Measurements from ENCODE around the gene CXorf65.

The CXorf65 gene

DNA sequence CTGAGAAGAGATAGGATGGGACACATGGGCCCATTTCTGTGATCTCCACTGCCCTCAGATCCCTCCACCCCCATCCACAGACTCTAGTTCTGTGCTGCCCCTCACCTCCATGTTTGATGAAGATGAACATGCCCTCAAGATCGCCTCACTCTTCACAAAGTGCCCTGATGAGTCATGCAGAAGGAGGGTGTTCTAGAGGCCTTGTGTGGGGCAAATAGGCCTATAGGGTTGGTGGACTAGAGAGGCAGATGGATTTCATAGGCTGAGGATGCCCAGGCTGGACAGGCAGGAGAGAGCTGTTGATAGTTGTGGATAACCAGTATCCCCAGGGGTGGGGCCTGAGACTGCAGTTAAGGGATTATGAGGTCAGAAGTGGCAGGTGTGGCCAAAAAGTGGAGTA, at the start of gene CXorf65:
Gene CXorf65, minus strand, starts transcription at position 314 of the 400 bp plus-strand sequence. Its CDS starts 184 bp downstream, at position 130.
- no peak within 1 kb of the TSS for H3K27ac ChIP-seq (ENCODE audit: low read depth, low read length)
- H3K27me3 ChIP-seq (ENCODE audit: control insufficient read depth in 1 of 2, insufficient read depth in 2 of 2, low read length in 2 of 2): peaks cover 0 to 9% of the 10 kb centered on the region in 2 donors
- no peaks in the 10 kb centered on the region for H3K9me3 ChIP-seq (ENCODE audit: low read length)
- no peaks in the 10 kb centered on the region for H3K36me3 ChIP-seq (ENCODE audit: insufficient read depth, low read length)
- no peak within 1 kb of the TSS for H3K9ac ChIP-seq (ENCODE audit: low read length)
- peaks cover 10% of the 10 kb centered on the region for H3K4me1 ChIP-seq (ENCODE audit: insufficient read depth, low read length)
- H3K4me3 ChIP-seq (ENCODE audit: low read depth in 1 of 2, low read length in 2 of 2): no peak within 1 kb of the TSS

GRCh38 chrX:71154641-71155040, 48.1 kb upstream of the CXorf65 start:
- peaks cover 5 to 6% of the 10 kb centered on the region in 2 donors for H3K27me3 ChIP-seq (ENCODE audit: control insufficient read depth in 1 of 2, insufficient read depth in 2 of 2, low read length in 2 of 2)
- no peak overlapping the region for H3K9ac ChIP-seq (ENCODE audit: low read length)
- no peak overlapping the region for H3K4me3 ChIP-seq (ENCODE audit: low read depth in 1 of 2, low read length in 2 of 2)
- H3K9me3 ChIP-seq (ENCODE audit: low read length): no peaks in the 10 kb centered on the region
- no peak overlapping the region for H3K27ac ChIP-seq (ENCODE audit: low read depth, low read length)
- no peaks in the 10 kb centered on the region for H3K4me1 ChIP-seq (ENCODE audit: insufficient read depth, low read length)
- no peaks in the 10 kb centered on the region for H3K36me3 ChIP-seq (ENCODE audit: insufficient read depth, low read length)

GRCh38 chrX:71154196-71154595, 47.7 kb upstream of the CXorf65 start:
- Histone ChIP-seq H3K27me3 (ENCODE audit: control insufficient read depth in 1 of 2, insufficient read depth in 2 of 2, low read length in 2 of 2) (peaks cover 5 to 6% of the 10 kb centered on the region in 2 donors), H3K36me3 (ENCODE audit: insufficient read depth, low read length) (no peaks in the 10 kb centered on the region), H3K4me3 (ENCODE audit: low read depth in 1 of 2, low read length in 2 of 2) (no peak overlapping the region), H3K27ac (ENCODE audit: low read depth, low read length) (no peak overlapping the region), H3K4me1 (ENCODE audit: insufficient read depth, low read length) (no peaks in the 10 kb centered on the region), H3K9ac (ENCODE audit: low read length) (no peak overlapping the region), H3K9me3 (ENCODE audit: low read length) (no peaks in the 10 kb centered on the region)

DNA sequence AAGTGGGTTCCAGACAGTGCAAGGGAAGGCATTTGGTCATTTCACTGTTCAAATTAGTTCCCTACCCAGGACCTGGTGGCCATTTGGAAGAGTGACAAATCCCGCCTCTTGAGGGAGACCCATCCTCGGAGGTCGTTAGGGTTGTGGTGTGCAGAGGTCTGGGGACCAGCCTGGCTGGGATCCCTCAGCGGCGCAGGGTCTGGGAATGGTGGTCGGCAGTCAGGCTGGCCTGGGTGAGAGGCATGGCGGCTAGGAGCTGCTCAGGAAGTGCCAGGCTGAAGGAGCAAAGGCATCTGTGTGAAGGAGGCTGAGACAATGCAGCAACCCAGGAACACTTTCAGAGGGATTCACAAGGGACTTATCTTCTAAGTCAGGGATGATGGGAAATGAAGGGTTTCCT, 44.8 kb upstream of the CXorf65 start:
- no peak overlapping the region for H3K9ac ChIP-seq (ENCODE audit: low read length)
- no peaks in the 10 kb centered on the region for H3K4me1 ChIP-seq (ENCODE audit: insufficient read depth, low read length)
- no peaks in the 10 kb centered on the region for H3K9me3 ChIP-seq (ENCODE audit: low read length)
- no peak overlapping the region for H3K27ac ChIP-seq (ENCODE audit: low read depth, low read length)
- H3K27me3 ChIP-seq (ENCODE audit: control insufficient read depth in 1 of 2, insufficient read depth in 2 of 2, low read length in 2 of 2): peaks cover 0 to 8% of the 10 kb centered on the region in 2 donors
- no peaks in the 10 kb centered on the region for H3K36me3 ChIP-seq (ENCODE audit: insufficient read depth, low read length)
- H3K4me3 ChIP-seq (ENCODE audit: low read depth in 1 of 2, low read length in 2 of 2): no peak overlapping the region

DNA sequence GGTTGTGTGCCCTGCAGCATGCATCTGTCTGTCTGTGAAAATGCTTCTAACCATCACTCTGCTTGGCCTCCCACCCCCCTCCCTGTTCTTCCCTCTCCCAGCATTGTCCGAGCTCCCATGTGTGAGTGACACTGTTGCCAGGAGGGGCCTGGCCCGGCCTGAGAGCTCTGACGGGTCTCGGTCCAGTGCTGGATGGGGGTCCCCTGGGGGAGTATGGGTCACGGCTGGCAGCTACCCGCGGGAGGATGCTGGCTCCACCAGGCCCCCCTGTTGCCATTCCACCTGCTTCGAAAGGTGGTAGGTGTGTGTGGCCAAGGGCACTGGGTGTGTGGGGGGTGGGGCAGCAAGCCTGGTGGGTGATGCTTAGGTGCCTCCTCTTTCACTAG, 41.7 kb upstream of the CXorf65 start:
- Histone ChIP-seq H3K9ac (ENCODE audit: low read length) (no peak overlapping the region), H3K27ac (ENCODE audit: low read depth, low read length) (no peak overlapping the region), H3K4me3 (ENCODE audit: low read depth in 1 of 2, low read length in 2 of 2) (no peak overlapping the region), H3K36me3 (ENCODE audit: insufficient read depth, low read length) (no peaks in the 10 kb centered on the region), H3K4me1 (ENCODE audit: insufficient read depth, low read length) (peaks cover 13% of the 10 kb centered on the region), H3K9me3 (ENCODE audit: low read length) (no peaks in the 10 kb centered on the region), H3K27me3 (ENCODE audit: control insufficient read depth in 1 of 2, insufficient read depth in 2 of 2, low read length in 2 of 2) (peaks cover 0 to 14% of the 10 kb centered on the region in 2 donors)

- Histone ChIP-seq H3K27ac (ENCODE audit: low read depth, low read length) (no peak overlapping the region), H3K36me3 (ENCODE audit: insufficient read depth, low read length) (no peaks in the 10 kb centered on the region), H3K4me3 (ENCODE audit: low read depth in 1 of 2, low read length in 2 of 2) (no peak overlapping the region), H3K9me3 (ENCODE audit: low read length) (no peaks in the 10 kb centered on the region), H3K27me3 (ENCODE audit: control insufficient read depth in 1 of 2, insufficient read depth in 2 of 2, low read length in 2 of 2) (peaks cover 0 to 14% of the 10 kb centered on the region in 2 donors), H3K4me1 (ENCODE audit: insufficient read depth, low read length) (peaks cover 13% of the 10 kb centered on the region), H3K9ac (ENCODE audit: low read length) (no peak overlapping the region)
Observed at GRCh38 chrX:71147496-71148277, 41.1 kb upstream of the CXorf65 start.

DNA sequence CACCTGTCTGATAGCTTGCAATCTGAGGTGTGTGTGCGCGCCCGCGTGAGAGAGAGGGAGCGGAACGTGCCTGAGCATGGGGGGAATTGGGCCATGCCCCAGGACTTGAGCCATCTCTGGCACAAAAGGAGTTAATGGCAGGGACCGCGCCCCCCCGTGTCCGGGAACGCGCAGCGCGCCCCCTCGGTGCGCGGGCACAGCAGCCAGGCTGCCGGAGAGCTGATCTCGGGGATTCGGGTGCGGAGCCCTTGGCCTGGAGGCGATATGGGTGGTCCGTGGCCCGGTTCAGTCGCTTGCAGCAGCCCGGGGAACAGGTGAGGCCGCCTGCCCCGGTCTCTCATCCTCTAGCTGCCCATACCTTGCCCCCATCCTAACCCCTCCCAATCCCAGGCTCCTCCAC, 38.1 kb upstream of the CXorf65 start, which contains the start of gene NLGN3:
Gene NLGN3, plus strand, starts transcription at position 191 of the 400 bp plus-strand sequence. CDS start 2,909 bp downstream, outside the sequence.
- peak within 1 kb of the TSS in 1 of 2 donors; percentile 2 for H3K4me3 ChIP-seq (ENCODE audit: low read depth in 1 of 2, low read length in 2 of 2)
- H3K9ac ChIP-seq (ENCODE audit: low read length): no peak within 1 kb of the TSS
- no peaks in the 10 kb centered on the region for H3K9me3 ChIP-seq (ENCODE audit: low read length)
- peaks cover 3% of the 10 kb centered on the region for H3K36me3 ChIP-seq (ENCODE audit: insufficient read depth, low read length)
- H3K27ac ChIP-seq (ENCODE audit: low read depth, low read length): no peak within 1 kb of the TSS
- peaks cover 13% of the 10 kb centered on the region for H3K4me1 ChIP-seq (ENCODE audit: insufficient read depth, low read length)
- H3K27me3 ChIP-seq (ENCODE audit: control insufficient read depth in 1 of 2, insufficient read depth in 2 of 2, low read length in 2 of 2): peaks cover 0 to 23% of the 10 kb centered on the region in 2 donors

GRCh38 chrX:71143508-71143907, 37.0 kb upstream of the CXorf65 start:
- no peaks in the 10 kb centered on the region for H3K9me3 ChIP-seq (ENCODE audit: low read length)
- H3K27me3 ChIP-seq (ENCODE audit: control insufficient read depth in 1 of 2, insufficient read depth in 2 of 2, low read length in 2 of 2): peaks cover 0 to 23% of the 10 kb centered on the region in 2 donors
- H3K27ac ChIP-seq (ENCODE audit: low read depth, low read length): no peak overlapping the region
- no peak overlapping the region for H3K9ac ChIP-seq (ENCODE audit: low read length)
- H3K4me3 ChIP-seq (ENCODE audit: low read depth in 1 of 2, low read length in 2 of 2): no peak overlapping the region
- peaks cover 3% of the 10 kb centered on the region for H3K36me3 ChIP-seq (ENCODE audit: insufficient read depth, low read length)
- H3K4me1 ChIP-seq (ENCODE audit: insufficient read depth, low read length): peaks cover 13% of the 10 kb centered on the region

- Histone ChIP-seq H3K4me1 (ENCODE audit: insufficient read depth, low read length) (peaks cover 13% of the 10 kb centered on the region), H3K36me3 (ENCODE audit: insufficient read depth, low read length) (peaks cover 21% of the 10 kb centered on the region), H3K27me3 (ENCODE audit: control insufficient read depth in 1 of 2, insufficient read depth in 2 of 2, low read length in 2 of 2) (peaks cover 0 to 30% of the 10 kb centered on the region in 2 donors), H3K9ac (ENCODE audit: low read length) (no peak overlapping the region), H3K4me3 (ENCODE audit: low read depth in 1 of 2, low read length in 2 of 2) (no peak overlapping the region), H3K27ac (ENCODE audit: low read depth, low read length) (no peak overlapping the region), H3K9me3 (ENCODE audit: low read length) (no peaks in the 10 kb centered on the region)
Observed at GRCh38 chrX:71140440-71140839, 33.9 kb upstream of the CXorf65 start.

DNA sequence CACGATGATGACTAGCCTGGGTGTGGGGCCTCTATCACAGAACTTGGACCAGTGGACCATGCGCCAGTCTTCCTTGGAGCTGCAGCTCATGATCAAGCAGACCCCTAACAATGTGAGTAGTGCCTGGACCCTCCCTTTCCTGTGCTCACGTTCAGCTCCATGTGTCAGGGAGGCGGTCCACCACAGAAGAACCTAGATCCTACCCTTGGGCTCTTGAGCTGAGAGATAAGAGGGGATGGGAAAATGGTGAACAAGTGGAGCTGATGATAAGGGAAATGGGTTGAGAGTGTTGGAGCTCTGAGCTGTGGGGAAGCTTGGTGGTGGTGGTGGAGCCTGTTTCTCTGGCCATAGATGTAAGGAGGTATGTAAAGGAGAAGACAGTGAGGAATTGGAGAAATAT, 25.0 kb upstream of the CXorf65 start:
- H3K27me3 ChIP-seq (ENCODE audit: control insufficient read depth in 1 of 2, insufficient read depth in 2 of 2, low read length in 2 of 2): peaks cover 0 to 10% of the 10 kb centered on the region in 2 donors
- no peaks in the 10 kb centered on the region for H3K4me1 ChIP-seq (ENCODE audit: insufficient read depth, low read length)
- H3K36me3 ChIP-seq (ENCODE audit: insufficient read depth, low read length): peaks cover 62% of the 10 kb centered on the region
- no peak overlapping the region for H3K27ac ChIP-seq (ENCODE audit: low read depth, low read length)
- no peak overlapping the region for H3K4me3 ChIP-seq (ENCODE audit: low read depth in 1 of 2, low read length in 2 of 2)
- H3K9me3 ChIP-seq (ENCODE audit: low read length): no peaks in the 10 kb centered on the region
- no peak overlapping the region for H3K9ac ChIP-seq (ENCODE audit: low read length)

DNA sequence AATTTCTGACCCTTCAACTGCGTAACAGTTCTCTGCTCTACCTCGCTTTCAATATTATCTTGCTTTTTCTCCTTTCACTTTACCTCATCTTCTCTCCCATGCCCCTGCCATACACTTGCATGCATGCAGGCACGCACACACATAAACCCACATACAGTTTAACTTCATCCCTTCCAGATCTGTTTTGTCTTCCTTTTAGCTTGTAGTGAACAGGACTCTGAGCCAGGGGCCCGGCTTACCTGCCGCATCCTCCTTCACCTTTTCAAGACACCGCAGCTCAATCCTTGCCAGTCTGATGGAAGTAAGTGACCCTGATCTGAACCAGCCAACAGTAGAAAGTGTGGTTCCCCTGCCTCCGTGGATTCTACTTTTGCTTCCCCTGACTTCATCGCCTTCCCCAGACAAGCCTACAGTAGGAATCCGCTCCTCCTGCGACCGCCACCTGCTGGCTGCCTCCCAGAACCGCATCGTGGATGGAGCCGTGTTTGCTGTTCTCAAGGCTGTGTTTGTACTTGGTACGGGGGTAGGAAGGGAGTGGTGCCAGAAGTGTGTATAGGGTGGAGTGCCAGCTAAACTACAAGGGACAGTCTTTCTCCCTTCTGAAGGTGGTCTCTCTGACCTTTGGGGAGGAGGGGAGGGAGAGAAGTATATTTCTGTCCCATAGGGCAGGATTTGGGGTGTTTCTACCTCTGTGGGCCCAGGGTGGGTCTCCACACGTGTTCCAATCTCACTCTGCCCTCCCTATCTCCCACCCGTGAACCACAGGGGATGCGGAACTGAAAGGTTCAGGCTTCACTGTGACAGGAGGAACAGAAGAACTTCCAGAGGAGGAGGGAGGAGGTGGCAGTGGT, 22.6 kb upstream of the CXorf65 start:
- Histone ChIP-seq H3K36me3 (ENCODE audit: insufficient read depth, low read length) (peaks cover 52% of the 10 kb centered on the region), H3K4me3 (ENCODE audit: low read depth in 1 of 2, low read length in 2 of 2) (no peak overlapping the region), H3K9me3 (ENCODE audit: low read length) (no peaks in the 10 kb centered on the region), H3K27ac (ENCODE audit: low read depth, low read length) (no peak overlapping the region), H3K27me3 (ENCODE audit: control insufficient read depth in 1 of 2, insufficient read depth in 2 of 2, low read length in 2 of 2) (peaks cover 0 to 5% of the 10 kb centered on the region in 2 donors), H3K9ac (ENCODE audit: low read length) (no peak overlapping the region), H3K4me1 (ENCODE audit: insufficient read depth, low read length) (no peaks in the 10 kb centered on the region)
